Chondrocyte (in vitro differentiated cells): ENCODE data around the gene KIAA1549. TPM values are rescaled to one million over a fixed set of nuclear protein-coding genes. Genes with fewer than 3 reads are reported as not detected.
"Not testable (repeated sequence)": the region's sequence is repeated elsewhere in the genome, so short reads cannot be mapped to it uniquely, and the experiment has no call there.

Experiments
- DNase-seq: peaks from one replicate; pipeline ENCODE4 v3.0.0; 2021; ENCODE audit warnings: mixed read lengths, low spot score
- H3K27ac Mint-ChIP-seq: one replicate; pipeline ENCODE4 v1.8.0; 2021; ENCODE audit warnings: mild to moderate bottlenecking, moderate library complexity, mixed read lengths; ENCODE audit not compliant: unreplicated experiment
- H3K27me3 Mint-ChIP-seq: 2 replicates; pipeline ENCODE4 v1.8.0; 2021; ENCODE audit warnings: low read depth, mixed read lengths
- H3K36me3 Mint-ChIP-seq: 2 replicates; pipeline ENCODE4 v1.8.0; 2021; ENCODE audit warnings: low read depth, mixed read lengths
- H3K4me1 Mint-ChIP-seq: 2 replicates; pipeline ENCODE4 v1.8.0; 2021; ENCODE audit warnings: low read depth, mild to moderate bottlenecking, mixed read lengths
- H3K4me3 Mint-ChIP-seq: one replicate; pipeline ENCODE4 v1.8.0; 2021; ENCODE audit warnings: mild to moderate bottlenecking, moderate library complexity, mixed read lengths; ENCODE audit not compliant: unreplicated experiment
- H3K9me3 Mint-ChIP-seq: 2 replicates; pipeline ENCODE4 v1.8.0; 2021; ENCODE audit warnings: low read depth, mixed read lengths
- total RNA-seq: library from RNA; stranded (reverse); gene quantifications from 3 replicates; pipeline ENCODE4 v1.2.1, GENCODE V29; 2021
- TF ChIP-seq, protein P1 (sequence below): fragments of 200-600 bp; sonication (generic); IDR thresholded peaks from 2 replicates; pipeline ENCODE4 v1.5.0; 2021; ENCODE audit warnings: antibody characterized with exemption, mild to moderate bottlenecking, moderate library complexity

KIAA1549 gene
- total RNA-seq, 1 donor from 2014 or later: 9.2 TPM

DNA sequence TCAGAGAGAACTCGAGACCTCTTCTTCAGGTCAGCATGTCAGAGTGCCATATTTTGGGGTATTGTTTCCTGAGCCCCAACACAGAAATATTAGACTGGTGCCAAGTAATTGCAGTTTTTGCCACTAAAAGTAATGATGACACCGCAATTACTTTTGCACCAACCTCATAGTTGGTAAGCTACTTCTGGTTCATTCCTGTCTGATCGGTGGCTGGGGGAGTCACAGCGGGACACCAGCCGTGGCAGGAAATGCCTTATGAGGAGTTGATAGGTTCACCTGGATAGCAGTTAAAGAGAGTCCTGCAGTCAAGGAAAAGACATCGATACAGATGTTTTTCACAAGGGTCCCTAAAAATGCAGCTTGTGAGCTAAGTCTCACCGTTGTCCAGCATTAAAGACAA is 159.3 kb downstream of the KIAA1549 start:
- TF ChIP-seq, protein P1, sequence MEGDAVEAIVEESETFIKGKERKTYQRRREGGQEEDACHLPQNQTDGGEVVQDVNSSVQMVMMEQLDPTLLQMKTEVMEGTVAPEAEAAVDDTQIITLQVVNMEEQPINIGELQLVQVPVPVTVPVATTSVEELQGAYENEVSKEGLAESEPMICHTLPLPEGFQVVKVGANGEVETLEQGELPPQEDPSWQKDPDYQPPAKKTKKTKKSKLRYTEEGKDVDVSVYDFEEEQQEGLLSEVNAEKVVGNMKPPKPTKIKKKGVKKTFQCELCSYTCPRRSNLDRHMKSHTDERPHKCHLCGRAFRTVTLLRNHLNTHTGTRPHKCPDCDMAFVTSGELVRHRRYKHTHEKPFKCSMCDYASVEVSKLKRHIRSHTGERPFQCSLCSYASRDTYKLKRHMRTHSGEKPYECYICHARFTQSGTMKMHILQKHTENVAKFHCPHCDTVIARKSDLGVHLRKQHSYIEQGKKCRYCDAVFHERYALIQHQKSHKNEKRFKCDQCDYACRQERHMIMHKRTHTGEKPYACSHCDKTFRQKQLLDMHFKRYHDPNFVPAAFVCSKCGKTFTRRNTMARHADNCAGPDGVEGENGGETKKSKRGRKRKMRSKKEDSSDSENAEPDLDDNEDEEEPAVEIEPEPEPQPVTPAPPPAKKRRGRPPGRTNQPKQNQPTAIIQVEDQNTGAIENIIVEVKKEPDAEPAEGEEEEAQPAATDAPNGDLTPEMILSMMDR: no peak
- Mint-ChIP-seq H3K4me3 (no peak overlapping the region), H3K9me3 (peaks cover 9% of the 10 kb centered on the region), H3K27me3 (no peaks in the 10 kb centered on the region), H3K27ac (no peak overlapping the region), H3K36me3 (peaks cover 2% of the 10 kb centered on the region), H3K4me1 (no peaks in the 10 kb centered on the region)
- no peak for DNase-seq

DNA sequence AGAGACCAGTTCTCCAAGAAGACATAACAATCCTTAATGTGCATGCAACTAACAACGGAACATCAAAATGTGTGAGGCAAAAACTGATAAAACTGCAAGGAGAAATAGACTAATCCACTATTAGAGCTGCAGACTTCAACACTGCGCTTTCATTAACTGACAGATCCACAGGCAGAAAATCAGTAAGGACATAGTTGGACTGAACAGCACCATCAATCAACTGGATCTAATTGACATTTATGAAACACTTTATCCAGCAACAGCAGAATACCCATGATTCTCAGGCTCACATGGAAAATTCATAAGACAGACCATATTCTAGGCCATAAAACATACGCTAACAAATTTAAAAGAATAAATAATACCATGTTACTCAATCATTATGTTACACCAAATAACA is 161.6 kb downstream of the KIAA1549 start:
- no peak overlapping the region for H3K27ac Mint-ChIP-seq
- H3K4me1 Mint-ChIP-seq: no peaks in the 10 kb centered on the region
- H3K9me3 Mint-ChIP-seq: no peaks in the 10 kb centered on the region
- TF ChIP-seq, protein P1: no peak
- H3K36me3 Mint-ChIP-seq: no peaks in the 10 kb centered on the region
- no peak for DNase-seq
- no peaks in the 10 kb centered on the region for H3K27me3 Mint-ChIP-seq
- H3K4me3 Mint-ChIP-seq: no peak overlapping the region

GRCh38 chr7:138816650-138817049 is 164.5 kb downstream of the KIAA1549 start:
- no peak overlapping the region for H3K27ac Mint-ChIP-seq
- no peak overlapping the region for H3K4me3 Mint-ChIP-seq
- no peaks in the 10 kb centered on the region for H3K9me3 Mint-ChIP-seq
- H3K27me3 Mint-ChIP-seq: no peaks in the 10 kb centered on the region
- H3K4me1 Mint-ChIP-seq: no peaks in the 10 kb centered on the region
- no peak for DNase-seq
- no peaks in the 10 kb centered on the region for H3K36me3 Mint-ChIP-seq
- TF ChIP-seq, protein P1: no peak

DNA sequence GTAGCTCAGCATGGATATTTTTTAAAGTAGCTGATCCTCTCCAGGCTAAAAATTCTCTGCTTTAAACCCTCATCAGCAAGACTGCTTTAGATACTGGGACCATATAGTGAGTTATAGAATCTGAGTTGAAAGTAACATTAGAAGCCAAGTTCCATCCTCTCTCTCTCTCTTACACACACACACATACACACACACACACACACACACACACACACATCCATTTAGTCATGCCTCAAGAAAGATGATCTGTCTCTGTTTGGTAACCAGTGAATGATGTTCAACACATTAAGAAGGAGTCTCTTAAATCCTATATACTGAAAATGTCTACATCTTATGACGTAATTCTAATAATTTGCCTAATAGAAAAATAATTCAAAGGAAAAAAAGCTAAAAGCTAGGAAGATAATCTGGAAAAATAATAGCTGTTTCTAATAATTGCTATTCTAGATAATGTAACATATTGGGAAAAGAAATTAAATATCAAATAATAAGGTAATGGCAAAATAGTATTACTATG is 166.3 kb downstream of the KIAA1549 start:
- no peak for DNase-seq
- Mint-ChIP-seq H3K27ac (no peak overlapping the region), H3K36me3 (no peaks in the 10 kb centered on the region), H3K27me3 (no peaks in the 10 kb centered on the region), H3K4me3 (no peak overlapping the region), H3K4me1 (no peaks in the 10 kb centered on the region), H3K9me3 (no peaks in the 10 kb centered on the region)
- TF ChIP-seq, protein P1: no peak

- H3K36me3 Mint-ChIP-seq: no peaks in the 10 kb centered on the region
- H3K9me3 Mint-ChIP-seq: no peaks in the 10 kb centered on the region
- TF ChIP-seq, protein P1: no peak
- H3K27me3 Mint-ChIP-seq: no peaks in the 10 kb centered on the region
- H3K4me3 Mint-ChIP-seq: no peak overlapping the region
- no peaks in the 10 kb centered on the region for H3K4me1 Mint-ChIP-seq
- H3K27ac Mint-ChIP-seq: no peak overlapping the region
- DNase-seq: no peak
Observed at GRCh38 chr7:138813945-138814344, 167.2 kb downstream of the KIAA1549 start.

DNA sequence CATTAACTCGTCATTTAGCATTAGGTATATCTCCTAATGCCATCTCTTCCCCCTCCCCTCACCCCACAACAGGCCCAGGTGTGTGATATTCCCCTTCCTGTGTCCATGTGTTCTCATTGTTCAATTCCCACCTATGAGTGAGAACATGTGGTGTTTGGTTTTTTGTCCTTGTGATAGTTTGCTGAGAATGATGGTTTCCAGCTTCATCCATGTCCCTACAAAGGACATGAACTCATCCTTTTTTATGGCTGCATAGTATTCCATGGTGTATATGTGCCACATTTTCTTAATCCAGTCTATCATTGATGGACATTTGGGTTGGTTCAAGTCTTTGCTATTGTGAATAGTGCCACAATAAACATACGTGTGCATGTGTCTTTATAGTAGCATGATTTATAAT is 169.9 kb downstream of the KIAA1549 start:
- H3K27ac Mint-ChIP-seq, H3K4me1 Mint-ChIP-seq, H3K4me3 Mint-ChIP-seq, DNase-seq, H3K9me3 Mint-ChIP-seq, H3K36me3 Mint-ChIP-seq, H3K27me3 Mint-ChIP-seq: not testable (repeated sequence)
